H1 (cell line): Measurements from ENCODE around the gene CAMTA1. TPM values are rescaled to one million over a fixed set of nuclear protein-coding genes. Genes with fewer than 3 reads are reported as not detected.

ENCODE experiments used
- CTBP2 ChIP-seq: IDR thresholded peaks from 2 replicates; pipeline ENCODE4 v1.7.0; 2011; ENCODE audit warnings: borderline replicate concordance, mild to moderate bottlenecking, moderate library complexity, mixed read lengths, low read length; ENCODE audit not compliant: insufficient read depth, insufficient read length
- HDAC2 ChIP-seq, 2 experiments: fragments of 300-600 bp in 1 of 2; sonication (generic) in 1 of 2; IDR thresholded peaks; 2 replicates each; pipeline ENCODE4 v1.6.1; 2011 to 2012; ENCODE audit warnings: low read depth in 2 of 2, low read length in 2 of 2, mild to moderate bottlenecking in 2 of 2, moderate library complexity in 2 of 2, borderline replicate concordance in 1 of 2, inconsistent platforms in 1 of 2
- JUND ChIP-seq: IDR thresholded peaks from 2 replicates; pipeline ENCODE4 v1.6.1; 2011; ENCODE audit warnings: mild to moderate bottlenecking, improper control_type of control experiment, low read length
- KDM1A ChIP-seq: fragments of 200-600, 300-600 bp; sonication (generic); IDR thresholded peaks from 2 replicates; pipeline ENCODE4 v1.7.1; 2016; ENCODE audit warnings: mild to moderate bottlenecking, low read length, borderline replicate concordance
- POLR2AphosphoS5 ChIP-seq: IDR thresholded peaks from 2 replicates; pipeline ENCODE4 v1.6.1; 2011; ENCODE audit warnings: low read depth, low read length
- SRF ChIP-seq: IDR thresholded peaks from 2 replicates; pipeline ENCODE4 v1.6.1; 2011; ENCODE audit warnings: mild to moderate bottlenecking, low read depth, low read length, moderate library complexity
- TAF7 ChIP-seq: optimal IDR thresholded peaks from 2 replicates; pipeline ENCODE3; 2011; ENCODE audit warnings: low read depth, mild to moderate bottlenecking, inconsistent platforms, low read length, moderate library complexity, borderline replicate concordance
- YY1 ChIP-seq: IDR thresholded peaks from 2 replicates; pipeline ENCODE4 v1.6.1; 2011; ENCODE audit warnings: low read depth, mild to moderate bottlenecking, low read length
- polyA plus RNA-seq, 7 experiments: library from polyadenylated mRNA; depleted of rRNA in 3 of 7; stranded (reverse) in 5 of 7; unstranded in 2 of 7; fragments of >200 nt in 5 of 7; fragments of 200-250 nt in 2 of 7; gene quantifications; 1 replicate in 5 of 7; 2 replicates in 1 of 7; 4 replicates in 1 of 7; pipeline versions ENCODE4 v1.2.1 to v1.2.3, GENCODE V29; 2011 to 2013; ENCODE audit warnings: missing spikeins in 2 of 7, mixed read lengths in 2 of 7
- total RNA-seq: library from RNA; stranded (reverse); fragmentation: NEBNext Ultra II Directional; extraction: Animal tissue kit (Norgen Biotek cat#: 25700); gene quantifications from 2 replicates; pipeline ENCODE4 v1.2.1, GENCODE V29; 2021
- TF ChIP-seq, protein P1 (sequence below): fragments of 300-600 bp; sonication (generic); IDR thresholded peaks from 2 replicates; pipeline ENCODE4 v1.7.1; 2012; ENCODE audit warnings: low read length, moderate library complexity, mild to moderate bottlenecking, inconsistent platforms; ENCODE audit not compliant: insufficient replicate concordance
- TF ChIP-seq, protein P2 (sequence below): IDR thresholded peaks from 2 replicates; pipeline ENCODE4 v1.6.1; 2012; ENCODE audit warnings: inconsistent platforms

CAMTA1 gene
- total and polyA plus RNA-seq, 2 of the 8 experiments (the other 6 are each of a cell fraction or from before 2014, with no cell fraction given): 65.0 to 119 TPM

DNA sequence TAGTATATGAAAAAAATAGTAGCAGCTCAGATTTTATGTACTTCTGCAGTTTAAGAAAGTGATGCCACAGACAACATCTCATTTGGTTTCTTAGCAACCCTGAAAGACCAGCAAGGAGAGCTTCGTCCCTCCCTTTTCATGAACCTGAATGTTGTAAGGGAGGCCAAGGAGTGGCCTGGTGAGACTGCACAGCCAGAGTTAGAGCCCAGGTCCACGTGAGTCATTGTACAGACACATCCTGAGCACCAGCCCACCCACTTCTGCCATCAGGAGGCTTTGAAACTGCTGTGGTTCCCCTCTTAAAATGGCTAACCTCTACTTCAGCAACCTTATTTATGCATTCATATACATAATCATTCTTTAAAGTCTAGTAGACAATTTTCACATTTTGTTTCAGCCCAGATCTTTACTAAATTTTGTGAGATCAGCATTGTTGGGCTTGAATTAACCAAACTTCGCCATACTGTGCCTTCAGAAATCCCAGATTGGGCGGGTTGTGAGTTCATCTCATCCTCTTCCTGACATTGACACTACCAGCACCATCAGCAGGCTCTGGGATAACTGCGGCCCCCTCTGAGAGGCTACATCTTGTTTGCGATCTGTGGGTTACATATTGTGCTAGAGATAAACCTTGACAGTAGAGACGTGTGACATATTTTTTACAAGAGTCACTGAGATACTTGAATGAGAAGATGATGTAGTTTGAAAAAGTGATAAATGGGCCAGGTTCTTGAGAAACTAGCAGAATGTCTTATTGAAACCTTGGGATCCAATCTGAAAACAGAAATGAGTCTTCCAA, 106.7 kb downstream of the CAMTA1 start (continued):
- TF ChIP-seq, protein P1, sequence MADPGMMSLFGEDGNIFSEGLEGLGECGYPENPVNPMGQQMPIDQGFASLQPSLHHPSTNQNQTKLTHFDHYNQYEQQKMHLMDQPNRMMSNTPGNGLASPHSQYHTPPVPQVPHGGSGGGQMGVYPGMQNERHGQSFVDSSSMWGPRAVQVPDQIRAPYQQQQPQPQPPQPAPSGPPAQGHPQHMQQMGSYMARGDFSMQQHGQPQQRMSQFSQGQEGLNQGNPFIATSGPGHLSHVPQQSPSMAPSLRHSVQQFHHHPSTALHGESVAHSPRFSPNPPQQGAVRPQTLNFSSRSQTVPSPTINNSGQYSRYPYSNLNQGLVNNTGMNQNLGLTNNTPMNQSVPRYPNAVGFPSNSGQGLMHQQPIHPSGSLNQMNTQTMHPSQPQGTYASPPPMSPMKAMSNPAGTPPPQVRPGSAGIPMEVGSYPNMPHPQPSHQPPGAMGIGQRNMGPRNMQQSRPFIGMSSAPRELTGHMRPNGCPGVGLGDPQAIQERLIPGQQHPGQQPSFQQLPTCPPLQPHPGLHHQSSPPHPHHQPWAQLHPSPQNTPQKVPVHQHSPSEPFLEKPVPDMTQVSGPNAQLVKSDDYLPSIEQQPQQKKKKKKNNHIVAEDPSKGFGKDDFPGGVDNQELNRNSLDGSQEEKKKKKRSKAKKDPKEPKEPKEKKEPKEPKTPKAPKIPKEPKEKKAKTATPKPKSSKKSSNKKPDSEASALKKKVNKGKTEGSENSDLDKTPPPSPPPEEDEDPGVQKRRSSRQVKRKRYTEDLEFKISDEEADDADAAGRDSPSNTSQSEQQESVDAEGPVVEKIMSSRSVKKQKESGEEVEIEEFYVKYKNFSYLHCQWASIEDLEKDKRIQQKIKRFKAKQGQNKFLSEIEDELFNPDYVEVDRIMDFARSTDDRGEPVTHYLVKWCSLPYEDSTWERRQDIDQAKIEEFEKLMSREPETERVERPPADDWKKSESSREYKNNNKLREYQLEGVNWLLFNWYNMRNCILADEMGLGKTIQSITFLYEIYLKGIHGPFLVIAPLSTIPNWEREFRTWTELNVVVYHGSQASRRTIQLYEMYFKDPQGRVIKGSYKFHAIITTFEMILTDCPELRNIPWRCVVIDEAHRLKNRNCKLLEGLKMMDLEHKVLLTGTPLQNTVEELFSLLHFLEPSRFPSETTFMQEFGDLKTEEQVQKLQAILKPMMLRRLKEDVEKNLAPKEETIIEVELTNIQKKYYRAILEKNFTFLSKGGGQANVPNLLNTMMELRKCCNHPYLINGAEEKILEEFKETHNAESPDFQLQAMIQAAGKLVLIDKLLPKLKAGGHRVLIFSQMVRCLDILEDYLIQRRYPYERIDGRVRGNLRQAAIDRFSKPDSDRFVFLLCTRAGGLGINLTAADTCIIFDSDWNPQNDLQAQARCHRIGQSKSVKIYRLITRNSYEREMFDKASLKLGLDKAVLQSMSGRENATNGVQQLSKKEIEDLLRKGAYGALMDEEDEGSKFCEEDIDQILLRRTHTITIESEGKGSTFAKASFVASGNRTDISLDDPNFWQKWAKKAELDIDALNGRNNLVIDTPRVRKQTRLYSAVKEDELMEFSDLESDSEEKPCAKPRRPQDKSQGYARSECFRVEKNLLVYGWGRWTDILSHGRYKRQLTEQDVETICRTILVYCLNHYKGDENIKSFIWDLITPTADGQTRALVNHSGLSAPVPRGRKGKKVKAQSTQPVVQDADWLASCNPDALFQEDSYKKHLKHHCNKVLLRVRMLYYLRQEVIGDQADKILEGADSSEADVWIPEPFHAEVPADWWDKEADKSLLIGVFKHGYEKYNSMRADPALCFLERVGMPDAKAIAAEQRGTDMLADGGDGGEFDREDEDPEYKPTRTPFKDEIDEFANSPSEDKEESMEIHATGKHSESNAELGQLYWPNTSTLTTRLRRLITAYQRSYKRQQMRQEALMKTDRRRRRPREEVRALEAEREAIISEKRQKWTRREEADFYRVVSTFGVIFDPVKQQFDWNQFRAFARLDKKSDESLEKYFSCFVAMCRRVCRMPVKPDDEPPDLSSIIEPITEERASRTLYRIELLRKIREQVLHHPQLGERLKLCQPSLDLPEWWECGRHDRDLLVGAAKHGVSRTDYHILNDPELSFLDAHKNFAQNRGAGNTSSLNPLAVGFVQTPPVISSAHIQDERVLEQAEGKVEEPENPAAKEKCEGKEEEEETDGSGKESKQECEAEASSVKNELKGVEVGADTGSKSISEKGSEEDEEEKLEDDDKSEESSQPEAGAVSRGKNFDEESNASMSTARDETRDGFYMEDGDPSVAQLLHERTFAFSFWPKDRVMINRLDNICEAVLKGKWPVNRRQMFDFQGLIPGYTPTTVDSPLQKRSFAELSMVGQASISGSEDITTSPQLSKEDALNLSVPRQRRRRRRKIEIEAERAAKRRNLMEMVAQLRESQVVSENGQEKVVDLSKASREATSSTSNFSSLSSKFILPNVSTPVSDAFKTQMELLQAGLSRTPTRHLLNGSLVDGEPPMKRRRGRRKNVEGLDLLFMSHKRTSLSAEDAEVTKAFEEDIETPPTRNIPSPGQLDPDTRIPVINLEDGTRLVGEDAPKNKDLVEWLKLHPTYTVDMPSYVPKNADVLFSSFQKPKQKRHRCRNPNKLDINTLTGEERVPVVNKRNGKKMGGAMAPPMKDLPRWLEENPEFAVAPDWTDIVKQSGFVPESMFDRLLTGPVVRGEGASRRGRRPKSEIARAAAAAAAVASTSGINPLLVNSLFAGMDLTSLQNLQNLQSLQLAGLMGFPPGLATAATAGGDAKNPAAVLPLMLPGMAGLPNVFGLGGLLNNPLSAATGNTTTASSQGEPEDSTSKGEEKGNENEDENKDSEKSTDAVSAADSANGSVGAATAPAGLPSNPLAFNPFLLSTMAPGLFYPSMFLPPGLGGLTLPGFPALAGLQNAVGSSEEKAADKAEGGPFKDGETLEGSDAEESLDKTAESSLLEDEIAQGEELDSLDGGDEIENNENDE: no peak
- TF ChIP-seq CTBP2 (no peak), YY1 (no peak), TAF7 (no peak), JUND (no peak), KDM1A (no peak), HDAC2 (IDR thresholded peaks at IDR 0.05; ENCODE audit: borderline replicate concordance in 1 of 2, low read depth in 2 of 2, low read length in 2 of 2) (no peak), SRF (no peak), POLR2AphosphoS5 (no peak)
- TF ChIP-seq, protein P2, sequence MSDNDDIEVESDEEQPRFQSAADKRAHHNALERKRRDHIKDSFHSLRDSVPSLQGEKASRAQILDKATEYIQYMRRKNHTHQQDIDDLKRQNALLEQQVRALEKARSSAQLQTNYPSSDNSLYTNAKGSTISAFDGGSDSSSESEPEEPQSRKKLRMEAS: no peak
